Measurements from ENCODE around the gene ZNF699.
"Not testable (repeated sequence)": the region's sequence is repeated elsewhere in the genome, so short reads cannot be mapped to it uniquely, and the experiment has no call there.

Gene ZNF699

DNA sequence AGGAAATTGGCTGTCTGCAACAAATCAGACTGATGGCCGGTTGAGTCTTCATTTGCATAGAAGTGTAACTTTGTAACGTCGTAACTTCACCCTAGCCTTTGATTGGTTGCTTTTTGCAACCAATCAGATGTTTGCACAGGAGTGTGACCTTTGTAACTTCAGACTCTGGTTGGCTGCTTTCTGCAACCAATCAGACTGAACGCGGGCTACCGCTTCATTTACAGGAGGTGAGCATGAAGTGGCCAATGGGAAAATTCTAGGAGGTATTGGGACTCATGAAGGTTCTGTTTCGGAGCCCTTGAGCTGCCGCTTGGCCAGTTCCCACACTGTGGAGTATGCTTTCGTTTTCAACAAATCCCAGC, 13.9 kb upstream of the ZNF699 start:
- Histone ChIP-seq H3K4me1 (ENCODE audit: insufficient read depth, low read length) (peaks cover 9% of the 10 kb centered on the region), H3K27ac (ENCODE audit: low read depth, low read length) (peak overlapping the region; percentile 84), H3K27me3 (ENCODE audit: control insufficient read depth in 1 of 2, insufficient read depth in 2 of 2, low read length in 2 of 2) (no peaks in the 10 kb centered on the region), H3K4me3 (ENCODE audit: low read depth in 1 of 2, low read length in 2 of 2) (peak overlapping the region; percentile 61 to 83), H3K9ac (ENCODE audit: low read length) (peak overlapping the region; percentile 23), H3K9me3 (ENCODE audit: low read length) (peaks cover 2% of the 10 kb centered on the region), H3K36me3 (ENCODE audit: insufficient read depth, low read length) (no peaks in the 10 kb centered on the region)

GRCh38 chr19:9322201-9322600, 12.6 kb upstream of the ZNF699 start:
- H3K4me3 ChIP-seq (ENCODE audit: low read depth in 1 of 2, low read length in 2 of 2); H3K9ac ChIP-seq (ENCODE audit: low read length); H3K27me3 ChIP-seq (ENCODE audit: control insufficient read depth in 1 of 2, insufficient read depth in 2 of 2, low read length in 2 of 2); H3K9me3 ChIP-seq (ENCODE audit: low read length); H3K27ac ChIP-seq (ENCODE audit: low read depth, low read length); H3K4me1 ChIP-seq (ENCODE audit: insufficient read depth, low read length); H3K36me3 ChIP-seq (ENCODE audit: insufficient read depth, low read length): not testable (repeated sequence)

- H3K4me3 ChIP-seq (ENCODE audit: low read depth in 1 of 2, low read length in 2 of 2); H3K4me1 ChIP-seq (ENCODE audit: insufficient read depth, low read length); H3K36me3 ChIP-seq (ENCODE audit: insufficient read depth, low read length); H3K9ac ChIP-seq (ENCODE audit: low read length); H3K27me3 ChIP-seq (ENCODE audit: control insufficient read depth in 1 of 2, insufficient read depth in 2 of 2, low read length in 2 of 2); H3K27ac ChIP-seq (ENCODE audit: low read depth, low read length); H3K9me3 ChIP-seq (ENCODE audit: low read length): not testable (repeated sequence)
These were observed 12.1 kb upstream of the ZNF699 start for GRCh38 chr19:9321756-9322155.

DNA sequence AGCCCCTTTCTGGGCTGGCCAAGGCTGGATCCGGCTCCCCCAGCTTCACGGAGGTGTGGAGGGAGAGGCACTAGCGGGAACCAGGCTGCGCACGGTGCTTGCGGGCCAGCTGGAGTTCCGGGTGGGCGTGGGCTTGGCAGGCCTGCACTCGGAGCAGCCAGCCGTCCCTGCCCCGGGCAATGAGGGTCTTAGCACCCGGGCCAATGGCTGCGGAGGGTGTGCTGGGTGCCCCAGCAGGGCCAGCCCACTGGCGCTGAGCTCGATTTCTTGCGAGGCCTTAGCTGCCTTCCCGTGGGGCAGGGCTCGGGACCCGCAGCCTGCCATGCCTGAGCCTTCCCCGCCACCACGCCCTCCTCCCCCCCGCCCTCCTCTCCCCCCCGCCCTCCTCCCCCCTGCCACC, 11.7 kb upstream of the ZNF699 start:
- no peak overlapping the region for H3K4me3 ChIP-seq (ENCODE audit: low read depth in 1 of 2, low read length in 2 of 2)
- H3K36me3 ChIP-seq (ENCODE audit: insufficient read depth, low read length), result no peaks in the 10 kb centered on the region
- H3K9me3 ChIP-seq (ENCODE audit: low read length), result no peaks in the 10 kb centered on the region
- no peak overlapping the region for H3K27ac ChIP-seq (ENCODE audit: low read depth, low read length)
- no peaks in the 10 kb centered on the region for H3K27me3 ChIP-seq (ENCODE audit: control insufficient read depth in 1 of 2, insufficient read depth in 2 of 2, low read length in 2 of 2)
- no peak overlapping the region for H3K9ac ChIP-seq (ENCODE audit: low read length)
- peaks cover 9% of the 10 kb centered on the region for H3K4me1 ChIP-seq (ENCODE audit: insufficient read depth, low read length)

GRCh38 chr19:9313756-9314155, 4.1 kb upstream of the ZNF699 start:
- Histone ChIP-seq H3K9me3 (ENCODE audit: low read length) (no peaks in the 10 kb centered on the region), H3K27ac (ENCODE audit: low read depth, low read length) (no peak overlapping the region), H3K36me3 (ENCODE audit: insufficient read depth, low read length) (no peaks in the 10 kb centered on the region), H3K4me1 (ENCODE audit: insufficient read depth, low read length) (peaks cover 1% of the 10 kb centered on the region), H3K27me3 (ENCODE audit: control insufficient read depth in 1 of 2, insufficient read depth in 2 of 2, low read length in 2 of 2) (no peaks in the 10 kb centered on the region), H3K9ac (ENCODE audit: low read length) (no peak overlapping the region), H3K4me3 (ENCODE audit: low read depth in 1 of 2, low read length in 2 of 2) (no peak overlapping the region)

GRCh38 chr19:9309974-9310446, 372 bp upstream of the ZNF699 start:
- no peaks in the 10 kb centered on the region for H3K27me3 ChIP-seq (ENCODE audit: control insufficient read depth in 1 of 2, insufficient read depth in 2 of 2, low read length in 2 of 2)
- H3K4me3 ChIP-seq (ENCODE audit: low read depth in 1 of 2, low read length in 2 of 2), result peak overlapping the region; percentile 76 to 99
- peaks cover under 1% of the 10 kb centered on the region for H3K36me3 ChIP-seq (ENCODE audit: insufficient read depth, low read length)
- H3K4me1 ChIP-seq (ENCODE audit: insufficient read depth, low read length), result peaks cover 6% of the 10 kb centered on the region
- peak overlapping the region; percentile 83 for H3K27ac ChIP-seq (ENCODE audit: low read depth, low read length)
- no peaks in the 10 kb centered on the region for H3K9me3 ChIP-seq (ENCODE audit: low read length)
- peak overlapping the region; percentile 82 for H3K9ac ChIP-seq (ENCODE audit: low read length)

DNA sequence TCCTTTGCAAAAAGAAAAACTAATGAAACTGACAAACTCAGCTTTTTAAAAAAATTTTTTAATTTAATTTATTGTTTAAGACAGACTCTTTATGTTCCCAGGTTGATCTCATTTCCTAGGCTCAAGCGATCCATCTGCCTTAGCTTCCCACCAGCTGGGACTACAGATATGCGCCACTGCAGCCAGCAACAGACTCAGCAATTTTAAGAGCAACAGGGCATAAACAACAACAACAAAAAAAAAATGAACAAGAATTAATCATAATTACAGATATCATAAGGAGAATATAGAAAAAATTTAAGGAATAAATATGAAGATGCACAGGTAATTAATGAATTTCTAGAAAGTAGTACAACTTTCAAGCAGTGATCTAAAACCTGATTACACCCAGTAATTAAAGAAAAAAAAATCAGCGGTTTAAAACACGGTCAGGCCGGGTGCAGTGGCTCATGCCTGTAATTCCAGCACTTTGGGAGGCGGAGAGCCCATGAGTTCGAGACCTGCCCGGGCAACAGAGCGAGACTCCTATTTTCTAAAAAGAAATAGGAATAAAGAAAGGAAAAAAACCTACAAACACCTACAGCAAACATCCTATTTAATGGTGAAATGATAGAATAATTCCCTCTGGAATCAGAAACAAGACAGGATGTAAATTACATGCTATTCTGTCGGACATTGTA, 1.4 kb downstream of the ZNF699 start:
- Histone ChIP-seq H3K4me1 (ENCODE audit: insufficient read depth, low read length) (peaks cover 6% of the 10 kb centered on the region), H3K27ac (ENCODE audit: low read depth, low read length) (no peak overlapping the region), H3K27me3 (ENCODE audit: control insufficient read depth in 1 of 2, insufficient read depth in 2 of 2, low read length in 2 of 2) (no peaks in the 10 kb centered on the region), H3K9ac (ENCODE audit: low read length) (no peak overlapping the region), H3K9me3 (ENCODE audit: low read length) (no peaks in the 10 kb centered on the region), H3K4me3 (ENCODE audit: low read depth in 1 of 2, low read length in 2 of 2) (peak overlapping the region in 1 of 2 donors; percentile 99), H3K36me3 (ENCODE audit: insufficient read depth, low read length) (peaks cover 18% of the 10 kb centered on the region)

GRCh38 chr19:9306443-9306842, 3.2 kb downstream of the ZNF699 start:
- Histone ChIP-seq H3K9ac (ENCODE audit: low read length) (no peak overlapping the region), H3K9me3 (ENCODE audit: low read length) (peaks cover 1% of the 10 kb centered on the region), H3K27me3 (ENCODE audit: control insufficient read depth in 1 of 2, insufficient read depth in 2 of 2, low read length in 2 of 2) (no peaks in the 10 kb centered on the region), H3K36me3 (ENCODE audit: insufficient read depth, low read length) (peaks cover 34% of the 10 kb centered on the region), H3K27ac (ENCODE audit: low read depth, low read length) (no peak overlapping the region), H3K4me1 (ENCODE audit: insufficient read depth, low read length) (peaks cover 6% of the 10 kb centered on the region), H3K4me3 (ENCODE audit: low read depth in 1 of 2, low read length in 2 of 2) (no peak overlapping the region)

GRCh38 chr19:9296336-9296735, 13.3 kb downstream of the ZNF699 start:
- H3K4me3 ChIP-seq (ENCODE audit: low read depth in 1 of 2, low read length in 2 of 2), result peak overlapping the region in 1 of 2 donors; percentile 25
- no peak overlapping the region for H3K27ac ChIP-seq (ENCODE audit: low read depth, low read length)
- H3K36me3 ChIP-seq (ENCODE audit: insufficient read depth, low read length), result peaks cover 59% of the 10 kb centered on the region
- no peaks in the 10 kb centered on the region for H3K27me3 ChIP-seq (ENCODE audit: control insufficient read depth in 1 of 2, insufficient read depth in 2 of 2, low read length in 2 of 2)
- H3K9ac ChIP-seq (ENCODE audit: low read length), result no peak overlapping the region
- H3K9me3 ChIP-seq (ENCODE audit: low read length), result peaks cover 81% of the 10 kb centered on the region
- no peaks in the 10 kb centered on the region for H3K4me1 ChIP-seq (ENCODE audit: insufficient read depth, low read length)

- no peak overlapping the region for H3K27ac ChIP-seq (ENCODE audit: low read depth, low read length)
- H3K27me3 ChIP-seq (ENCODE audit: control insufficient read depth in 1 of 2, insufficient read depth in 2 of 2, low read length in 2 of 2), result no peaks in the 10 kb centered on the region
- H3K9ac ChIP-seq (ENCODE audit: low read length), result no peak overlapping the region
- H3K36me3 ChIP-seq (ENCODE audit: insufficient read depth, low read length), result peaks cover 50% of the 10 kb centered on the region
- H3K4me3 ChIP-seq (ENCODE audit: low read depth in 1 of 2, low read length in 2 of 2), result peak overlapping the region; percentile 18 to 25
- no peaks in the 10 kb centered on the region for H3K4me1 ChIP-seq (ENCODE audit: insufficient read depth, low read length)
- H3K9me3 ChIP-seq (ENCODE audit: low read length), result peaks cover 81% of the 10 kb centered on the region
These were observed 14.2 kb downstream of the ZNF699 start for GRCh38 chr19:9295411-9295849.

DNA sequence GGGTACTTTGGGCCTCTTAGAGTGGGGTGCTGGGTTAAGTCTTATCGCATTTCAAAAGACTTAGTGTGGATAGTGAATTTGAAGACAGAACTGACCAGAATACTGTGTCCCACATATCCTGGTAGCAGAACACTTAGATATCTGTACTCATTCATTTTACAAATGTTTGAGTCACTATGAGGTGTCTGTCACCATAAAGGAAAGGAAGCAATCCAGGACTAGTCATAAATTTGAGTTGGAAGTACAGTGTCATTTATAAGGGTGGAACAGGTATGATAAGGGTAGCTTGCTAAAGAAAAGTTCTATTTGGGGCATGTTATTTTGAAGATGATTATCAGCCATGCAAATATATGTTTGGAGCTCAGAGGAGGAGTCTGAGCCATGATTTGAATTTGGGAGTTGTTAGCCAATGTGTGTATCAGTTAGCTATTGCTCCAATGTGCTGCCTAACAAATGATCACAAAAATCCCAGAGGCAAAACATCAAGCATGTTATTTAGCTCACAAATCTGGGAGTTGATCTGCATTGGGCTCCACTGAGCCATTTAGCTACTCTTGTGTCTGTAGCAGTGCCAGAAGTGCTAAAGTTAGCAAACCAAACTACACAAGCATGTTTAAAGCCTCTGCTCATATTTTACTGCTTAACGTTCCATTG, 20.3 kb downstream of the ZNF699 start:
- Histone ChIP-seq H3K4me3 (ENCODE audit: low read depth in 1 of 2, low read length in 2 of 2) (no peak overlapping the region), H3K27ac (ENCODE audit: low read depth, low read length) (no peak overlapping the region), H3K36me3 (ENCODE audit: insufficient read depth, low read length) (peaks cover 17% of the 10 kb centered on the region)

DNA sequence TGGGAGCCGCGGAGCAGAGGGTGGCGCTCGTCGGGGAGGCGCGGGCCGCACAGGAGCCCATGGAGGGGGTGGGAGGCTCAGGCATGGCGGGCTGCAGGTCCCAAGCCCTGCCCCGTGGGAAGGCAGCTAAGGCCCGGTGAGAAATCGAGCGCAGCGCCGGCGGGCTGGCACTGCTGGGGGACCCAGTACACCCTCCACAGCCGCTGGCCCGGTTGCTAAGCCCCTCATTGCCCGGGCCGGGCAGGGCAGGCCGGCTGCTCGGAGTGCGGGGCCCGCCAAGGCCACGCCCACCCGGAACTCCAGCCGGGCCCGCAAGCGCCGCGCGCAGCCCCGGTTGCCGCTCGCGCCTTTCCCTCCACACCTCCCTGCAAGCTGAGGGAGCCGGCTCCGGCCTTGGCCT, 26.2 kb downstream of the ZNF699 start:
- not testable (repeated sequence) for H3K4me1 ChIP-seq (ENCODE audit: insufficient read depth, low read length); H3K4me3 ChIP-seq (ENCODE audit: low read depth in 1 of 2, low read length in 2 of 2); H3K9ac ChIP-seq (ENCODE audit: low read length); H3K27ac ChIP-seq (ENCODE audit: low read depth, low read length); H3K36me3 ChIP-seq (ENCODE audit: insufficient read depth, low read length); H3K9me3 ChIP-seq (ENCODE audit: low read length); H3K27me3 ChIP-seq (ENCODE audit: control insufficient read depth in 1 of 2, insufficient read depth in 2 of 2, low read length in 2 of 2)

More for the DNA sequence above, 20.3 kb downstream of the ZNF699 start:
- Histone ChIP-seq H3K4me1 (ENCODE audit: insufficient read depth, low read length) (no peaks in the 10 kb centered on the region), H3K9me3 (ENCODE audit: low read length) (peaks cover 46% of the 10 kb centered on the region), H3K27me3 (ENCODE audit: control insufficient read depth in 1 of 2, insufficient read depth in 2 of 2, low read length in 2 of 2) (no peaks in the 10 kb centered on the region), H3K9ac (ENCODE audit: low read length) (no peak overlapping the region)
